Peyer's patch (tissue), 4 donors: ENCODE data around the gene HP1BP3. TPM values are rescaled to one million over a fixed set of nuclear protein-coding genes. Genes with fewer than 3 reads are reported as not detected.

ENCODE experiments used
- DNase-seq, 3 donors: peaks; one replicate each; pipeline ENCODE4 v3.0.0-alpha.2; 2017 to 2019
- H3K27ac ChIP-seq, 4 donors: fragments of 200-600 bp; sonication (generic); one replicate each; pipeline ENCODE4 v1.5.1; 2016 to 2019
- H3K27me3 ChIP-seq, 2 donors: fragments of 200-600 bp; sonication (generic); one replicate each; pipeline ENCODE4 v1.5.1; 2019
- H3K36me3 ChIP-seq, 3 donors: fragments of 200-600 bp; sonication (generic); one replicate each; pipeline ENCODE4 v1.5.1; 2016 to 2019
- H3K4me1 ChIP-seq, 4 donors: fragments of 200-600 bp; sonication (generic); one replicate each; pipeline ENCODE4 v1.5.1; 2016 to 2019
- H3K4me3 ChIP-seq, 4 donors: fragments of 200-600 bp; sonication (generic); 1 replicate in 3 of 4; 2 replicates in 1 of 4; pipeline ENCODE4 v1.5.1; 2016 to 2019; ENCODE audit warnings: mild to moderate bottlenecking in 1 of 4
- H3K9me3 ChIP-seq, 4 donors: fragments of 200-600 bp; sonication (generic); one replicate each; pipeline ENCODE4 v1.5.1; 2016 to 2019; ENCODE audit warnings: mild to moderate bottlenecking in 1 of 4
- CTCF ChIP-seq, 6 experiments: fragments of 450-650 bp in 4 of 6; fragments of 200-600 bp in 2 of 6; sonication (generic) in 1 of 6; IDR thresholded peaks; one replicate each; pipeline ENCODE4 v1.5.1; 2017 to 2019; ENCODE audit warnings: antibody characterized with exemption in 6 of 6, mild to moderate bottlenecking in 3 of 6, moderate library complexity in 1 of 6
- POLR2A ChIP-seq, 2 donors: fragments of 450-650 bp; IDR thresholded peaks; one replicate each; pipeline ENCODE4 v1.5.1; 2017; ENCODE audit warnings: antibody characterized with exemption in 2 of 2, mild to moderate bottlenecking in 2 of 2, moderate library complexity in 2 of 2
- total RNA-seq, 4 donors: library from RNA; depleted of rRNA; stranded (reverse); fragments of >200 nt; gene quantifications; one replicate each; pipeline ENCODE4 v1.1.0, GENCODE V29; 2016

The HP1BP3 gene
- total RNA-seq, 4 donors from 2014 or later = 259 to 1,144 (median 287) TPM

DNA sequence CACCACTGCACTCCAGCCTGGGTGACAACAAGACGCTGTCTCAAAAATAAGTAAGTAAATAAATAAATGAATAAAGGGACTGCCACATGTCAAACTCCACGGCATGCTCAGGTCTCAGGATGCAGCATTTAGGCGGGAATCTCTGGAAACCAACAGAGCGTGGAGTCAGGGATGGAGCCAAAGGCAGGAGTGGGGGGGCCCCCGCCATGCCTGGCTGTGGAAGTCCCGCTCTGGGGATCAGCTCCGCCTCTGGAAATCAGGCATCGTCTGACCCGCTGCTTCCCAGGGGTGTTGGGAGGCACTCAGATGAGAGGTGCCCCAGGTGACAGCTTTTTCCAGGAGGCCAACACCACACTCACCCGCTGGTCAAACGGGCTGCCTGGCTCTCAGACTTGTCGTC is 89.5 kb downstream of the HP1BP3 start:
- Histone ChIP-seq H3K4me1 (peaks cover 0 to 9% (median 1%) of the 10 kb centered on the region in 4 donors), H3K4me3 (no peak overlapping the region), H3K36me3 (no peaks in the 10 kb centered on the region), H3K27me3 (no peaks in the 10 kb centered on the region), H3K9me3 (no peaks in the 10 kb centered on the region), H3K27ac (no peak overlapping the region)
- DNase-seq = no peak
- no peak for TF ChIP-seq POLR2A (IDR thresholded peaks at IDR 0.05)
- TF ChIP-seq CTCF (IDR thresholded peaks at IDR 0.05) = no peak

DNA sequence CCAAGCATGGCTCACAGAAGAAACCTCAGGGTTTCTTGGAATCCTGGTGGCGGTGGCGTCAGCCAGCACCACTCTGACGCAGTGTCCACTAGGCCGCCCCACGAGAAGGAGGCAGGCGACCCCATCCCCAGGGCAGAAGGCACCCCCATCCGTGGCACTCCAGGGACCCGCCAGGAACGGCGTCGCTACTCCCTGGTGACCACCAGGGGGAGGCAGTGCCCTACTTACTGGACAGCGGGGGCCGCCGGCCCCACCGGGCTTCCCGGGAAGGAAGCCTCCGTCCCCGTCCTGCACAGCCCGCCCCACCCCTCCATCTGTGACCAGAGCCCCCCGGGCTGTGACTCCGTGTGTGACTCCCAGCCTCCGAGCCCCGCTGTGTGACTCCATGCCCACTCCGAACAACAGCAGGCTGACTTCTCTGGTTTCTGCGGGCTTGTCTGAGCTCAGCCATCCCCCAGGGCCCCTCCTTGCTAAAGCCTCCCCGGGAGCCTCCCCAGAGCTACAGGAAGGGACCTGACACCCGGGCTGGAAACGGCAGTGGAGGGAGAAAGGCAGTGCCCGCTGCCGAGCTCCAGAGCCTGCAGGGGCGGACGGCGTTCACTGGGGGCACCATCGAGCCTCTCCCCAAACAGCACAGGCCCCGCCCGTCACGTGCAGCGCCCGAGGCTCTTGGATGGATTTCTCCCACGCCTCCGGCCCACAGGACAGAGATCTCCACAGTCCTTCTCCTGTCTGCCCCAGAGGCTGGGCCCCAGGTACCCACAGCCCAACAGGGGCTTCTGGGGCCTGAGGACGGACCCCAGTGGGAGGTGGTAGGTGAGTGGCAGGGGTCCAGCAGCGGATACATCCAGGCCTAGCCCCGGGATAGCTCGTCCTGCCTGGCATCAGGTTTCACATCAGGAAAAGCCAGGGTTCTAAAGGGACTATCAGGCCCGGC is 90.4 kb downstream of the HP1BP3 start:
- peak in 1 of 2 donors; percentile 8 for TF ChIP-seq POLR2A (IDR thresholded peaks at IDR 0.05)
- peak; percentile 65 to 88 (median 86) for TF ChIP-seq CTCF (IDR thresholded peaks at IDR 0.05)
- H3K27me3 ChIP-seq = no peaks in the 10 kb centered on the region

GRCh38 chr1:20695515-20695914 is 91.6 kb downstream of the HP1BP3 start:
- no peak for TF ChIP-seq POLR2A (IDR thresholded peaks at IDR 0.05)
- TF ChIP-seq CTCF (IDR thresholded peaks at IDR 0.05) = no peak

More for the DNA sequence above, 90.4 kb downstream of the HP1BP3 start:
- H3K27ac ChIP-seq = peak overlapping the region; percentile 40 to 78 (median 75)
- peak overlapping the region; percentile 53 to 86 (median 68) for H3K4me3 ChIP-seq
- peak; percentile 68 to 90 (median 89) for DNase-seq
- no peaks in the 10 kb centered on the region for H3K36me3 ChIP-seq
- peaks cover 0 to 9% (median 1%) of the 10 kb centered on the region in 4 donors for H3K4me1 ChIP-seq
- no peaks in the 10 kb centered on the region for H3K9me3 ChIP-seq

DNA sequence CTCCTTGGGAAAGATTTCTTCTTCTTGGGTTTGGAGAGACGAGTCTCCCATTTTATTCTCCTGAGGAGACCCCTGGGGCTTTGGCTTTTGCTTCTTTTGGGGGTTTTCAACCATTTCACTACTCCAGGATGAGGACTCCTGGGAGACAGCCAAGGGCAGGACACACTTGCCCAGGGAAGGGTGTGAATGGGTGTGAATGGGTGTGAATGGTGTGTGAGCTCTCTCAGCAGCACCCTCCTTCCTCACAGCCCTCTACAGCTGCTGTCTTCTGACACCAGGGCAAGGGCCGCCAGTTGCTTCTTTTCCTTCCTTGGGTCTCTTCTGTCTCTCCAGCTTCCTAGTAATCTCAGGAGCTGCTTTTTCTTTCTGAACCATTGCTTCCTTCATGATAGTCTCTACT is 93.5 kb downstream of the HP1BP3 start:
- H3K27ac ChIP-seq = no peak overlapping the region
- DNase-seq = peak in 1 of 3 donors; percentile 21
- H3K36me3 ChIP-seq = no peaks in the 10 kb centered on the region
- no peaks in the 10 kb centered on the region for H3K9me3 ChIP-seq
- H3K4me3 ChIP-seq = no peak overlapping the region
- no peaks in the 10 kb centered on the region for H3K27me3 ChIP-seq
- peaks cover 0 to 9% (median 1%) of the 10 kb centered on the region in 4 donors for H3K4me1 ChIP-seq
- TF ChIP-seq POLR2A (IDR thresholded peaks at IDR 0.05) = no peak
- no peak for TF ChIP-seq CTCF (IDR thresholded peaks at IDR 0.05)

More at GRCh38 chr1:20695515-20695914, 91.6 kb downstream of the HP1BP3 start:
- H3K27me3 ChIP-seq = no peaks in the 10 kb centered on the region
- no peaks in the 10 kb centered on the region for H3K36me3 ChIP-seq
- H3K4me3 ChIP-seq = no peak overlapping the region
- no peak for DNase-seq
- no peak overlapping the region for H3K27ac ChIP-seq
- no peaks in the 10 kb centered on the region for H3K9me3 ChIP-seq
- peaks cover 0 to 9% (median 1%) of the 10 kb centered on the region in 4 donors for H3K4me1 ChIP-seq

Other genes starting within 250 kb of the HP1BP3 start
- not detected for gene FAM43B, start 234.7 kb downstream of the HP1BP3 start, total RNA-seq
- 10 to 100 TPM in 3 of 4 donors, not detected in 1; 33.9 to 47.1 (median 39.1) TPM for gene CDA, start 198.2 kb downstream of the HP1BP3 start, total RNA-seq
- gene PINK1, start 153.8 kb downstream of the HP1BP3 start, total RNA-seq = 10 to 100 TPM; 71.8 to 96.1 (median 89.4) TPM
- 100 to 1,000 TPM in 3 of 4 donors, 10 to 100 TPM in 1; 44.6 to 145 (median 126) TPM for gene DDOST, start 125.9 kb downstream of the HP1BP3 start, total RNA-seq
- 10 to 100 TPM in 1 of 4 donors, 1 to 10 TPM in 2, under 1 TPM in 1; 0.80 to 10.3 (median 2.2) TPM for gene KIF17, start 69.3 kb downstream of the HP1BP3 start, total RNA-seq
- gene SH2D5, start 54.6 kb downstream of the HP1BP3 start, total RNA-seq = not detected